ENCODE results near the gene INPP4B. TPM values are rescaled to one million over a fixed set of nuclear protein-coding genes. Genes with fewer than 3 reads are reported as not detected.

The INPP4B gene
- total and polyA plus RNA-seq, 2 of the 4 experiments (the other 2 are of a cell fraction) = 1.8 to 14.0 TPM

GRCh38 chr4:142566243-142566642 lies 279.9 kb downstream of the INPP4B start:
- Histone ChIP-seq H3K27me3 (ENCODE audit: control insufficient read depth, insufficient read depth, low read length) (no peaks in the 10 kb centered on the region), H4K20me1 (ENCODE audit: insufficient read depth, low read length) (no peaks in the 10 kb centered on the region), H3K36me3 (ENCODE audit: control insufficient read depth, insufficient read depth, low read length) (no peaks in the 10 kb centered on the region), H3K9ac (ENCODE audit: low read depth, low read length) (no peak overlapping the region), H3K18ac (ENCODE audit: low read depth, low read length) (no peak overlapping the region), H3K23ac (ENCODE audit: low read depth, low read length) (no peak overlapping the region), H3K4me1 (ENCODE audit: control insufficient read depth, insufficient read depth, low read length) (0 out of 2 replicates have a peak, but pooled peaks cover 1% of the 10 kb centered on the region), H3K4me2 (ENCODE audit: low read depth, low read length) (no peak overlapping the region; the same call in 1 of the 2 replicates), H3K4ac (ENCODE audit: low read depth, low read length) (no peak overlapping the region), H2AFZ (replicated peaks; ENCODE audit: low read length, poor library complexity) (no peak overlapping the region), H2BK20ac (ENCODE audit: low read depth, low read length) (no peak overlapping the region), H3K79me1 (ENCODE audit: low read depth in 1 of 2, low read length in 2 of 2) (no peaks in the 10 kb centered on the region), H2BK15ac (ENCODE audit: low read depth, low read length) (no peak overlapping the region), H2AK5ac (ENCODE audit: low read depth, low read length) (no peak overlapping the region), H3K4me3 (ENCODE audit: insufficient read depth, low read depth, low read length) (no peak overlapping the region), H3K27ac (ENCODE audit: insufficient read depth, low read length) (no peak overlapping the region), H3K9me1 (ENCODE audit: insufficient read depth, low read length) (peaks cover 2% of the 10 kb centered on the region; the same call in 1 of the 2 replicates), H2AK9ac (replicated peaks; ENCODE audit: low read depth, low read length, poor library complexity) (no peak overlapping the region), H4K5ac (ENCODE audit: low read depth, low read length) (no peak overlapping the region), H4K91ac (ENCODE audit: insufficient read depth, low read depth, low read length) (no peak overlapping the region), H3K56ac (ENCODE audit: extremely low read depth, insufficient read depth, low read length) (no peak overlapping the region), H3K14ac (replicated peaks; ENCODE audit: low read depth, low read length) (no peak overlapping the region), H2BK120ac (ENCODE audit: low read depth, low read length) (no peak overlapping the region), H2BK5ac (ENCODE audit: low read depth, low read length, poor library complexity, severe bottlenecking) (no peak overlapping the region), H4K8ac (ENCODE audit: low read depth in 2 of 2, low read length in 2 of 2) (no peak overlapping the region), H3K9me3 (ENCODE audit: control insufficient read depth, insufficient read depth, low read length) (no peaks in the 10 kb centered on the region)
- BruUV-seq (replicated peaks) = no TSS peak
- intact Hi-C loops (cut with micrococcal nuclease) = loop anchor here (5.0 kb wide), 1 partner anchor 214 kb away; no protein-coding TSS in a partner anchor
- no peak for ATAC-seq (ENCODE audit: low read depth)
- no peak for DNase-seq
- in situ Hi-C loops (cut with MboI; ENCODE audit: low sequenced_read_pairs) = no loop called here
- POLR2A ChIA-PET (ENCODE audit: unreplicated experiment) = no interaction called here
- dilution Hi-C loops (cut with HindIII; ENCODE audit: low sequenced_read_pairs, unreplicated experiment) = no loop called here
- TF ChIP-seq CTCF (conservative IDR thresholded peaks at IDR 0.05; ENCODE audit: low read depth, low read length) = no peak
- TF ChIP-seq MXI1 (IDR thresholded peaks at IDR 0.05; ENCODE audit: borderline replicate concordance, low read depth, low read length) = no peak
- CTCF ChIA-PET = no interaction called here
